Activated CD4-positive, alpha-beta T cell treated with anti-CD3 and anti-CD28 coated beads for 1 hour (primary cell): ENCODE data around the gene QRICH1.

Experiments used
- DNase-seq: peaks from one replicate; pipeline ENCODE4 v3.0.0-alpha.2; 2020

QRICH1 gene, protein sequence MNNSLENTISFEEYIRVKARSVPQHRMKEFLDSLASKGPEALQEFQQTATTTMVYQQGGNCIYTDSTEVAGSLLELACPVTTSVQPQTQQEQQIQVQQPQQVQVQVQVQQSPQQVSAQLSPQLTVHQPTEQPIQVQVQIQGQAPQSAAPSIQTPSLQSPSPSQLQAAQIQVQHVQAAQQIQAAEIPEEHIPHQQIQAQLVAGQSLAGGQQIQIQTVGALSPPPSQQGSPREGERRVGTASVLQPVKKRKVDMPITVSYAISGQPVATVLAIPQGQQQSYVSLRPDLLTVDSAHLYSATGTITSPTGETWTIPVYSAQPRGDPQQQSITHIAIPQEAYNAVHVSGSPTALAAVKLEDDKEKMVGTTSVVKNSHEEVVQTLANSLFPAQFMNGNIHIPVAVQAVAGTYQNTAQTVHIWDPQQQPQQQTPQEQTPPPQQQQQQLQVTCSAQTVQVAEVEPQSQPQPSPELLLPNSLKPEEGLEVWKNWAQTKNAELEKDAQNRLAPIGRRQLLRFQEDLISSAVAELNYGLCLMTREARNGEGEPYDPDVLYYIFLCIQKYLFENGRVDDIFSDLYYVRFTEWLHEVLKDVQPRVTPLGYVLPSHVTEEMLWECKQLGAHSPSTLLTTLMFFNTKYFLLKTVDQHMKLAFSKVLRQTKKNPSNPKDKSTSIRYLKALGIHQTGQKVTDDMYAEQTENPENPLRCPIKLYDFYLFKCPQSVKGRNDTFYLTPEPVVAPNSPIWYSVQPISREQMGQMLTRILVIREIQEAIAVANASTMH

DNA sequence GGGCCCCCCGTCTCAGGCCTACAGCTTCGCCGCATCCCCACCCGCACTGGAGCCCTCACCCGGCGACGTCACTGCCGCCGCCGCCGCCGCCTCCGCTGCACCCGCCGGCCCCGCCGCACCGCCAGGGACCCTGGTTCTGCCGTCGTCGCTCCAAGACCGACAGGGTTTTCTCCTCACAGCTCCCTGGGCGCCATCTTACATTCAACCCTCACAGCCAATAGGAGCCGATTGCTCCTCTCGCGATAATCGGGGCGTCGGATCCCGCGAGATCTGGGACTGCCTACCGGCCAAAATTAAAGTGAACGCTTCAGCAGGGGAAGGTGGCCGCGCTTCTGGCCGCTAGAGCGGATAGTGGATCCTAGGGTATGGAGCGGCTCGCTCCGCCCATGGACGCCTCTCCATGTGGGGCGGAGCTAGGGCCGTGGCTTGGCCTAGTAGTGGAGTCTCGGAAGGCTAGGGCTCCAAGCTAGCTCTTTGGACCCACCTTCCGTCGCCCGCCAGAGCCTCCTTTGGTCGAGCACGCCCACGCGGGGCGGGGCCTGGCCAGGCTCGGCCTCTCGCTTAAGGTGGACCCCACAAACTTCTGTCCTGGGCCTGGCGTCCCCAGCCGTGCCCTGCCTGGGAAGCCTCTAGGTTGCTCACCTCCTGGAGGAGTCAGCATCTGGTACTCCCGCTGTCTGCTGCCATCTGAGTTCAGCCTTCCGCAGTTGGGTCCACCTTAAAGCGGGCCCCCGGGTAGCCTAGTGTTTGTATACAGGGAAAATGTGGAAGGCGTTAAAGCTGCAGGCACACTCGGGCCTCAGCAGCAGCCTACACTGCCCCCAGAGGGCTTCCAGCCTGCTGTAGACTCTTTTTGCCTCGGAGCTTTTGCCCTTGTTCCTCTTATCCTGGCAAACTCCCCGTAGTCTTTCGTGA, at the start of gene QRICH1:
Gene QRICH1, minus strand, starts transcription at position 219 of the 915 bp plus-strand sequence. CDS start 17,054 bp downstream, outside the sequence.
- DNase-seq, result peak; percentile 92

DNA sequence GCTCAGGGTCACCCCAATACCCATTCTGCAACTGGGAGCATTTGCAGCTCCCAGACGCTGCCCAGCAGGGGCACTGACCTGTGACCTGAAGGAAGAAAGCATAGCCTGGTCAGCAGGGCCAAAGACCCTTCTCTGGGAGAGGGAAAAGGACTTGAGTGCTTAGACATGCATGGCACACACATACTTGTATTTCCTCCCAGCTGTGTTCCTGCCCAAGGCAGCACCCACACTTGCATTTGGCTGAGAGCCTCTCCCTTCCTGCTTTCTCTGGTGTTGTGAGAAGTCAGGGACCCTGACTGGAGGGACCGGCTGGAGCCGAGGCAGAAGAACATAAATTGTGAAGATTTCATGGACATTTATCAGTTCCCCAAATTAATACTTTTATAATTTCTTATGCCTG, 46.2 kb upstream of the QRICH1 start:
- no peak for DNase-seq

DNA sequence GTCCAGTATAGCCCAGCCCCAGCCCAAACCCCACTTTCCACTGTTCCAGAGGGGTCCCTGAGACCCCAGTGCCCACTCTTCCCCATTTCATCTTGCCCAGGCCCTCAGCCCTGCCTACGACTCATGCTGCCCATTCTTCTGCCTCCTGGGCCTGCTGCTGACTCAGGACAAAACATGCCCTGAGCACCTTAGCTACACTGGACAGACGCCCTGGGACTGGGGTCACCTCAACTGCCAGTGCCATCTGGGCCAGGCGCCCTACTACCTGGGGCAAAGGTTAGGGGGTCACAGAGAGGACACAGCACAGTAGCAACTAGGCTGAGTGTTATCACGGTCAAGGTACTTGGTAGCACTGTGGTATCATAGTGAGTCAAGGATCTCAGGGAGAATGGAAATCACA, 41.6 kb upstream of the QRICH1 start:
- no peak for DNase-seq

DNA sequence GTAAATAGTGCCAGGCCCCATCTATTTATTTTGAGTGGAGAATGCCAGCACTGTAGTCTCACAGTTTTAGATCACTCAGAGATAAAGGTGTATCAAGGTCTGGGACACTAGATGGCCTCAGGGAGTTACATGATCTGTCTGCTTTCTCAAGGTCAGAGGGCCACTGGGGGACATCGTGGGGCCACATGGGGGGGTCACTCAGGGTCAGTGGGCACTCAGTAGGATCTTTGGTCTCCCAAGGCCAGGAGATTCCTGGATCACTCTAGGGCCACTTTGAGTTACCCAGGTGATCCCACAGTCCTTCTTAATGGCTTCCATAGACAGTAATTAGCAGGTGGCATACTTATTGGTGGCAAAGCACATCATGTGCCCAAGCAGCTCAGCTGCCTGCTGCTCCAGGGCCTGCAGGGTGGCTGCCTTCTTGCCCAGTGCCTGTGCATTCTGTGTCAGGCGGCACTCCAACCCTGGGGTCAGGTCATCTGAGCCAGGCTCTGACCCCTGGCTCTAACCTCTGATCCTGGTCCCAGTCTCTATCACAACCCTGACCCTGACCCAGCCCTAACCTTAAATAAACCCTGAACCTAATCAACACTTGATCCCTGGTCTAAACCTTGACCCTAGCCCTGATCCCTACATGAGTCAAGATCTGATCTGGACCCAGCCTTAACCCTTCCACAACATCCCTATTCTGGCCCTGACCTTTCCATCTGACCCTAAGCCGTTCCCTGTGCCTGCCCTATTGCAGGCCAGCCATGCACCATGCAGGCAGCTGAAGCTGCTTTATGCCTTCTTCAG, 40.8 kb upstream of the QRICH1 start:
- no peak for DNase-seq

DNA sequence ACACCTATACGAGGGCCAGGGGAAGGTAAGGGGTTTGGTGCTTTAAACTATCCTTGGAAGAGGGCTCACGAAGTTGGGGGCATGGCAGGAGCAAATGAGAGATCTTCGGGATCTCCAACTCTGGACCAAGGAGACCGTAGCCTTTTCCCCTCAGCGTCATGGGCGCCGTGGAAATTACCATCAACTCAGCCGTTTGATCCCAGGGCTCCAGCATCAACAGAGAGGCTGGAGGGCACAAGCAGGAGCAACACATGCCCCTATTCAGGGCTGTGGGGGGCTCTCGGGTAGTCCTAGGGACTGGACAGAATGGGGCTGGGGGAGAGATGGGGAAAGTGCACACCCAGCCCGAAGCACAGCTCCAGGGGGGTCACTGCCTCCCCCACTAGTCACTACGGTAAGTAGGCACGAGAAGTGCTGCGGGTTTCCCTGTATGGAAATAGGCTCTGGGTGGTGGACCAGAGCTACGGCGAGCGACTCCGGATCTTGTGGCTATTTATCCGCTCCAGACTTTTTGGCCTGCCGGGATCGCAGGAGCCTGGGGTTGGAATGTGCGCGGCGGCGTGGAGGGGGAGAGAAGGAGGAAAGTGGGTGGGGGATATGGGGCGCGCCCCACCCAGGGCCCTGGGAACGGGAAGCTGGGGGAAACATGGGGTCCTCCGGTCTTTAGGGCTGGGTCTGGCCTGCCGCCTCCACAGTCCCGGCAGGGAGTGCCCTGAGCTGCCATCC, 39.5 kb upstream of the QRICH1 start:
- DNase-seq, result no peak

DNA sequence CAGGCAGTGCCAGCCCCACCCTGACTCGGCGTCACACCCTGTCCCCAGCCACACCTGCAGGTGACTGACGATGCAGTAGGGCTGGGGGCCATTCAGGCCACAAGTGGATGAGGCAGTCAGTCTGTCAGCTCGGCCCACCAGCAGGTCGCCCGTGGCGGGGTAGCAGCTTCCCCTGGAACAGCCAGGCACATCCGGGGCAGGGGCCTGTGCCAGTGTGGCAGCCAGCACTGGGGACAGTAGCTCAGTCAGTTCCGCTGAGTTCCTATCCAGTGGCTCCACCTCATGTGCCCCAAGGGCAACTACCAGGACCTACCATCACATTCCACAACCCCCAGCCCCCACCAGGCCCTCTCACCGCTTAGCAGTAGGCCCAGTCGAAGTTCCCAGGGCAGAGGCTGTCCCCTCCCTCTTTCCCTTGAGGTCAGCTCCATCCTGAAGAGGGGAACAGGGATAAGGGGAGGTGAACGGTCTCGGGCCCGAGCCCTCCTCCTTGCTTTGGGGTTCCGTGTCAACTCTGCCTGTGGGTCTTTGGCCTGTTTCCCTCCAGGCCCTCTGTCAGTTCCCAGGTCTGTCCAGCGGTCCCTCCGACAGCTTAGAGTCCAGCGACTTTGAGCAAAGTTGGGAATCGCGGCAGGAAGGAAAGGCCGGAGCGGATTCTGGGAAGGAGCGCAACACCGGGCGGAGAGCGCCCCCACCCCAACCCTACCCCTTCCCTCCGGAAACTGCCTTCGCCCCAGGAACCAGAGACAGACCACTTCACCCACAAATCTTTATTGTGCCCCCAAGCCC, 38.8 kb upstream of the QRICH1 start, which contains the start of gene LAMB2:
Gene LAMB2, minus strand, starts transcription at position 614 of the 789 bp plus-strand sequence. Its CDS starts 183 bp downstream, at position 431.
- no peak for DNase-seq

DNA sequence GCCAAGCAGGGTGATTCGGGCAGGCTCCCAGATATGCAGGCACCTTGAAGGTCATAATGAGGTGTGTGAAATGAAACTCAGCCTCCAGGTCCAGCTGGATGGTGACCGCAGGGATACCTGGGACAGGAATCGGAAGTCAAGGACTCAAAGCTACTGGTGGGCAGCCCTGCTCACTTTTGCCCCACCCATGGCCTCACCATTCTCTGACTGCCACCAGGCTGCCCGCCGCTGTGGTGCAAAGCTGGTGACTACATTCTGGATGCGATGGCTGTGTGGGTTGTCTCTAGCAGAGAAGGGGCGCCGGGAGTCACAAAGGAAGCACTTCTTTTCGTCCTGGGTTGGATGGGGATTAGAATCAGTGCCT, 38.2 kb upstream of the QRICH1 start:
- no peak for DNase-seq

DNA sequence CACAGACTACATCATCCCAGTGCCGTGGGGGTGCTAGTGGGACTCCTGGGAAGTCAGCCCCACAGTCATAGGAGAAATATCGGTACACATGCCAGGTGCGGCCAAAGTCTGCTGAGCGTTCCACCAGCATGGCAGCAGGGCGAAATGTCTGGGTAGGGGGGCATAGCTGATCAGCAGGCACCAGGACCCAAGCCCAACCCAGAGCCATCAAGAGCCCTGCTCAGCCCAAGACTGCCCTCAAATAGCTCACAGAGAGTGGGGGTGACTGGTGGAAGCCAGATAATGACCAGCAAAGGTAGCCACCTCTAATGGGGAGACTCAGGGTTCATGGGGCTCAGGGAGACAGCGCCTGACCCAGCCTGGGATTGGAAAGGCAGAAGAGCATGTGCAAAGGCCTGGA, 37.7 kb upstream of the QRICH1 start:
- no peak for DNase-seq

DNA sequence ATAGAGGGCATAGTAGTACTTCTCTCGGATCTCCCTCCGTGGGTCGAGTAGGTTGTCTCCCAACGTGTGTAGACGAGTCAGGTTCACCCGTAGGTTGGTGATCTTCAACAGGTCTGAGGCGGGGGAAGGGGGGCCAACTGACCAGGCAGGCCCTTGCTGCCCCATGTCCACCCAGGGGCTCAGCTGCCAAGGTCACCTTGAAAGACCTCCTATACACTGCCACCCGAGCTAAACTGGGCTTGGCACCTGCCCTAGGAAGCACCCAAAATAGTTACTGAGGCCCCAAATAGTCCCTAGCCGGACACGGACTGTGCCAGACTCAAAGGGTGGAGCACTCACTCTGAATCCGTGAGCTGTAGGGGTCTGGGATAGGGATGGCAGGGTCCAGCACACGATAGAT, 37.2 kb upstream of the QRICH1 start:
- no peak for DNase-seq

DNA sequence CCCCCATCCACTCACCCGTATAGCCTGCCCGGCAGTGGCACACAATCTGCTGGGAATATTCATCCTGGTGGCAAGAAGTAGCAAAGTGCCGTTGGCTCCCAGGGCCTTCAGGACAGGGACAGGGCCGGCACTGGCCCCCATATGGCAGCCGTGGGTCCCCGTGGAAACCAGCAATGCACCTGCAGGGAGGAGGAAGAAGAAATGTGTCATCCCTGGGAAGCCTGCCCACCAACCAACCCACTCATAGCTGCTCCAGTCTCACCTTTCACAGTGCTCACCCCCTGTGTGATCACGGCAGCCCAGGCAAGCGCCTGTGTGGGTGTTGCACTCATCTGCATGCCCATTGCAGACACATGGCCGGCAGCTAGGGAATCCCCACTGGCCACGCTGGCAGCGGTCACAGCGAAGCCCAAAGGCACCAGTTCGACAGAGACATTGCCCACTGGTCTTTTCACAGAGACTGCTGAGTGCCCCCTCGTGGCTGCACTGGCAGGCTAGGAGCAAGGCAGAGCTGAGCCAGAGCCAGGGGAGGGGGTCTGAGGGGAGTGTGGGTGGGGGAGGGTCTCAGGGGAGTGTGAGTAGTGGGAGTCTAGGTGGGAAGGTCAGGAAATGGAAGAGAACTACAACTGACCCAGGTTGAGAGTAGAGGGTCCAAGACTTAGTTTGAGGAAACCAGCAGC, 31.3 kb upstream of the QRICH1 start:
- no peak for DNase-seq

DNA sequence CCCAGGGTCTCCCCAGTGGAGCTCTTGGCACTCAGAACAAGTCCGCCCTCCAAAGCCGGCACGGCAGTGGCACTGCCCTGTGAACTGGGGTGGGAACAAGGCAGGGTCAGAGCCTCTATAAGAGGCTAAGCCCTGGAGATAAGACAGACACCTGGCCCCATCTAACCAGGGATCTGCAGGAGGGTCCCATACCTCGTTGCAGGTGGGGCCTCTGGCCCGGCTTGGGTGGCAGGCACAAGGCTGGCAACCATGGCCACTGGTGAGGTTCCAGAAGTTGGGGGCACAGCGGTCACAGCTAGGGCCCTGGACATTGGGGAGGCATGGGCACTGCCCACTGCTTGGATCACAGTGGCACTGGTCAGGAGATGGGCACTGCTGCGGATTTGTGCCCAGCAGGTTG, 30.3 kb upstream of the QRICH1 start:
- no peak for DNase-seq

DNA sequence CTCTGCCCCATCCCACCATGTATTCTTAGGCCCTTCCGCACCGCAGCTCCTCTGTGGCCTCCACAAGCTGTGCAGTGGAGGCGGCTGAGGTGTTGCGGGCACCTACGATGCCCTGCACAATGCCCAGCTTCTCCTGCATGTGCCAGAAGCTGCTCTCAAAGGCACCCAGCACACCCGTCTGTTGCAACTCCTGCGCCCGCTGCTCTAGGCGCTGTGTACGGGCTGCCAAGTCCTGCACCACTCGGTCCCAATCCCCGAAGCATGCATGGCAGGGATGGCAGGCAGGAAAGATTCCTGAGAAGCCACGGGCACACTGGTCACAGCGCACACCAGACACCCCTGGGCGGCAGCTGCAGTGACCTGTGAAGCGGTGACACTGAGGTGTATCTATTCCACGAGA, 29.8 kb upstream of the QRICH1 start:
- no peak for DNase-seq

DNA sequence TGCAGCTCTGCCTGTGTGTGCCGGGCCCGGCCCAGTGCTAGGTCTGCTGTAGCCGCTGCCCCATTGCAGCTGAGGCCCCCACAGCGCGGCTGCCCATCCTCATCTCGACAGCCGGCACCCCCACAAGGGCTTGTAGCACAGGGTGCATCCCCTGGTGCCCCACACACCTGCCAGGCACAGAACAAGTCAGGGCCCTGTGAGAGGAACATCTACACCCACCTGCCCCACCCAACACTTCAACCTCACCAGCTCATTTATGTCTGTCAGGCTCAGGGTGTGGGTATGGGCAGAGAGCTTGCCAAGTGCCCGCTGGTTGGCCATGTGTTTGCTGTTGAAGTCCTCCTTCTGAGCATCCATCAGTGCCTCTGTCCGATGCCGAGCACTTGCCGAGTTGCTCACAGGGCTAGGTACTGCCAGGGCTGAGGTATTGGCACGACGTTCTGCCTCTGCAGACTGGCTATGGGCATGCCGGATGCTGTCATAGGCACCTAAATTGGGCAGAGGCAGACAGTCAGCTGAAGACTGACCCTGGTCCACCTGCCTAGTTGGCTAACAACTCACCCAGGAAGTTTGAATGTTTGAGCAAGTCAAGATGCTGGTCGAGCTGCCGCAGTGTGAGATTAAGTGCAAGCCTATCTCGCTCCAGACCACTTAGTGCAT, 29.1 kb upstream of the QRICH1 start:
- DNase-seq, result no peak

DNA sequence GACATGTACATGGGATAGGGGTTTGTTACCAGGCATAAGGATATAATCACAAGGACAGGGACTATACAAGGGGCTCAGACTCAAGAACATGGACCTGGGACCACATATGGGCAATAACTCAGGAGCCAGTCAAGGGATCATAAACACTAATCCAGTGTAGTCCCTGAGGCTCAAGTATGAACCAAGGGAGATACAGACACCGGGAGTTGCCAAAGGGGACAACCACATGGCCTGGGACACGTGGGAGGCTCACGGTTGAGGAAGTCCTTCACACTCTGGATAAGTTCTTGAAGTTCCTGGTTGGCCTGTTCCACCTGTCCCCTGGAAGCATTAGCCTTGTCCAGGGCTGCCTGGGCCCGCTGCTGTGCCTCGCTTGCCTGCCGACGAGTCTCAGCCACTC, 28.6 kb upstream of the QRICH1 start:
- no peak for DNase-seq

DNA sequence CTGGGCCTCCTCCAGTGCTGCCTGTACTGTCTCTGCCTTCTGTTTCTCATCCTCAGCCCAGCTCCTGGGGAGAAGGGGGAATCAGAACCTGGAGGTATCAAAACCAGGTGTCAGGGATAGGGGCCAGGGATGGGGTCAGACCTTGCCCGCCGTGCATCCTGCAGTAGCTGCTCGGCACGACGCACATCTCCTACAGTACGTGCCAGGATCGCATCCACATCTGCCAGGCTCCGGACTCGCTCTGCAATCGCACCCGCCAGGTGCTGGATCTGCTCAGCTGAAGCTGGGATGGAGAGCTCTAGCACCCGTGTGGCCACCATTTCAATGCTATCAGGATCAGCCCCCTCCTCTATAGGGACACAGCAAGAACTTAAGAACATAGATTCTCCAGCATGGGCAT, 28.2 kb upstream of the QRICH1 start:
- DNase-seq, result no peak

DNA sequence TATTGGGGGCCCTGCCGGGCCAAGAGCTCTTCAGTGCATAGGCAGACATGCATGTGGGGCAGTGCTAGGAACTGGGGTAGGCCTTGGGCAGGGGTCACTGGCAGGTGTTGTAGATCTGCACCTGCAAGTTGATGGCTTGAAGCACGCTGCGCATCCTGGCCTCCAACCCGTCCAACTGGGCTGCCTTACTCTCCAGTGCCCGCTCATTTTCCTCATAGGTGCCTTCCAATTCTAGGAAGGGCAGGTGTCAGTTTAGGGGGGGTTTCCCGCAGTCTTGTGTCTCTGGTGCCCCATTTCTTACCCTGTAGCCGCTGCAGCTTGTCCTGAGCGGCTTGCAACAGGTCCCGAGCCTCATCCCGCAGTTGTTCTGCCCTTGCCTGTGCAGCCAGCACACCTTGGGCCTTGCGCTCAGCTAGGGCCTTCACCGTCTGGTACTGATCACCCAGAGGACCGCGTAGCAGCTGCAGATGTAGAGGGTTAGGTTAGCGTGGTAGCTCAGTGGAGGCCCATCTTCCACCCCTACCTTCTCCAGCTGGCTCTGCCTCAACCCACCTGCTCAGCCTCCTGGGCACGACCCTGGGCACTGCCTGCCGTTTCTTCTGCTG, 27.4 kb upstream of the QRICH1 start:
- DNase-seq, result no peak

DNA sequence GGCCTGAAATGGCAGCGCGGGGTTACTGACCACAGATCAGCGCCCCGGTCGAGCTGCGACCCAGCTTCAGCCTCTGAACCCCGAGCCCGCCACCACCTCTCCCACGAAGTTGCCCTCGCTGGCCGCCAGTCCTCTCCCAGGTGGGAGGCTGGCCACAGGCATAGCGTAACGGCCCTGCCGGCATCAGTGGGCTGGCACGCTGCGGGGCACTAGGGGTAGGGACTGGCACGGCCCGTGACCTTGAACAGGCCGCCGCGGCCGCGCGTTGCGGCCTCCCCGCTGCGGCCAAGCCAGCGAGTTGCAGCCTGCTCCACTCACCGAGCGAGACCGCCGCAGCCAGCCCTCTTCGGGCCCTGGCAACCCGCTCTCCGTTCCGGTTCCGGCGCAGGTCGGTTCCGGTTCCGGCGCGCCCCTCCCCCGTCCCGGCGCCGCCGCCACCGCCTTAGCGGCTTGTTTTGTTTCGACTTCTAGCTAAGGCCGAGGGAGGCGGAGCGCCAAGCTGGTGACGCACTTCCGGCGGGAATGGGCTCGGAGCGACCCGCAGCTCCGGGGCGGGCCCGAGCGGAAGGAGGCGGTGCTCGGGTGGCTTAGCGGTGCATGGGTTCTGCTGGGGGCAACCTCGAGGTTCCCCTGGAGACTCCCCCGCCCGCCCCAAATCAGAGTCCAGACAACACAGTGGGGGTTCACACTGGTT, 26.7 kb upstream of the QRICH1 start, which contains the start of gene USP19:
Gene USP19, minus strand, starts transcription at position 386 of the 694 bp plus-strand sequence. CDS start 1,678 bp downstream, outside the sequence.
- DNase-seq, result peak; percentile 89

DNA sequence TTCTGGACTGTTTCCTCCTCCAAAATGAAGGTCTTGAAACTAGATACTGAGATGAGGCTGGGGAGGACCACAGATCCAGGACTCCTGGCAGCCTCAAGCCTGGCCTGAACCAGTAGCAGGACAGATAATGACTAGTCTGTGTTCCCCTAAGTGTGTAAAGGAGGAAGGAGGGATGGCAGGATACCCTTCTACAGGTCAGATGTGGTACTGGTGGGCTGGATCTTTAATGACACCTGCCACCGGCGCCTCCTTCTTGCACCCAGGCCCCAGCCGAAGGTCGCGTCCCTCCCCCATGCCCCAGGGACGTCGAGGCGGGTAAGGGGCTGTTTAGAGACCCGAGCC, 26.2 kb upstream of the QRICH1 start:
- no peak for DNase-seq
